GM12878 (cell line): ENCODE measurements around the gene RNU6-1. TPM values are rescaled to one million over a fixed set of nuclear protein-coding genes. Genes with fewer than 3 reads are reported as not detected.
A peak's percentile ranks its signal among the peaks of the same experiment; 100 is the strongest.

ENCODE experiments used
- ATAC-seq: fragments of 200-7000 bp; cut with Tn5 transposase; 3 replicates; pipeline ENCODE4 v1.9.1; 2020; ENCODE audit warnings: mild to moderate bottlenecking, moderate library complexity
- BruUV-seq: library from RNA; stranded (reverse); fragments of 400-500 nt; replicated peaks from 2 replicates; lab custom pipeline; 2021; lab: Mats Ljungman, UMichigan
- CTCF ChIA-PET: fragments of 300-600 bp; sonication (Branson Sonifier 250); formaldehyde crosslinking; extraction: SDS; loops from one replicate; lab custom pipeline; 2021; ENCODE audit warnings: inconsistent platforms; lab: Yijun Ruan, JAX
- POLR2A ChIA-PET: fragments of 350-600 bp; formaldehyde crosslinking; extraction: SDS; loops from one replicate; lab custom pipeline; 2021; ENCODE audit warnings: inconsistent platforms; lab: Charles Lee
- RAD21 ChIA-PET: fragments of 300-600 bp; sonication (Branson Sonifier 250); formaldehyde crosslinking; loops from one replicate; lab custom pipeline; 2023; ENCODE audit warnings: antibody characterized with exemption; ENCODE audit not compliant: unreplicated experiment; lab: Charles Lee
- SMC1A ChIA-PET: fragments of 300-600 bp; sonication (Branson Sonifier 250); formaldehyde crosslinking; loops from one replicate; lab custom pipeline; 2023; ENCODE audit not compliant: unreplicated experiment, uncharacterized antibody; lab: Charles Lee
- DNase-seq: peaks from one replicate; pipeline ENCODE4 v3.0.0-alpha.2; 2011; ENCODE audit warnings: low read depth, low spot score
- FAIRE-seq: peaks from 3 replicates; lab custom pipeline; 2011; peaks lifted over from hg19 to GRCh38; lab: Jason Lieb, UNC
- H2AFZ ChIP-seq: 2 replicates; pipeline ENCODE4 v1.6.0; 2011; ENCODE audit warnings: low read depth, low read length, control low read depth; ENCODE audit not compliant: control insufficient read depth
- H3K27ac ChIP-seq: 2 replicates; pipeline ENCODE4 v1.5.1; 2011; ENCODE audit warnings: control low read depth; ENCODE audit not compliant: control insufficient read depth, insufficient read depth
- H3K27me3 ChIP-seq, 2 experiments: replicated peaks in 1 of 2; 2 replicates each; pipeline versions ENCODE4 v1.6.0 to v1.6.1; 2011; ENCODE audit warnings: low read length in 1 of 2; ENCODE audit not compliant: control insufficient read depth in 2 of 2, insufficient read depth in 2 of 2
- H3K36me3 ChIP-seq, 2 experiments: 2 replicates each; pipeline ENCODE4 v1.5.1; 2011; ENCODE audit warnings: low read length in 1 of 2; ENCODE audit not compliant: control insufficient read depth in 2 of 2, insufficient read depth in 2 of 2
- H3K4me1 ChIP-seq: 2 replicates; pipeline ENCODE4 v1.6.1; 2011; ENCODE audit warnings: mild to moderate bottlenecking, low read length, moderate library complexity, mixed read lengths; ENCODE audit not compliant: control insufficient read depth, insufficient read depth
- H3K4me2 ChIP-seq: 2 replicates; pipeline ENCODE4 v1.6.0; 2011; ENCODE audit warnings: control low read depth; ENCODE audit not compliant: control insufficient read depth, insufficient read depth
- H3K4me3 ChIP-seq: fragments of 200-600 bp; sonication (generic); 2 replicates; pipeline ENCODE4 v1.5.1; 2016
- H3K79me2 ChIP-seq: 2 replicates; pipeline ENCODE4 v1.6.0; 2011; ENCODE audit warnings: low read length; ENCODE audit not compliant: control insufficient read depth, insufficient read depth
- H3K9ac ChIP-seq: 2 replicates; pipeline ENCODE4 v1.8.0; 2011; ENCODE audit warnings: low read length, control low read depth, mixed read lengths; ENCODE audit not compliant: control insufficient read depth, insufficient read depth
- H3K9me3 ChIP-seq: replicated peaks from 3 replicates; pipeline ENCODE4 v1.5.1; 2011; ENCODE audit warnings: mild to moderate bottlenecking, low read length; ENCODE audit not compliant: control insufficient read depth, insufficient read depth
- H4K20me1 ChIP-seq: 2 replicates; pipeline ENCODE4 v1.6.0; 2011; ENCODE audit not compliant: control insufficient read depth, insufficient read depth
- BCL11A ChIP-seq: IDR thresholded peaks from 2 replicates; pipeline ENCODE4 v1.6.1; 2011; ENCODE audit warnings: low read depth, low read length
- CBX5 ChIP-seq: sonication (generic); IDR thresholded peaks from 2 replicates; pipeline ENCODE4 v1.6.1; 2016; ENCODE audit warnings: low read depth, moderate library complexity, mild to moderate bottlenecking, inconsistent platforms
- EZH2 ChIP-seq: IDR thresholded peaks from 2 replicates; pipeline ENCODE4 v1.6.1; 2012; ENCODE audit warnings: low read depth, mild to moderate bottlenecking, control low read depth, inconsistent platforms, low read length, borderline replicate concordance; ENCODE audit not compliant: control insufficient read depth
- HDGF ChIP-seq: fragments of 450-650 bp; IDR thresholded peaks from 2 replicates; pipeline ENCODE4 v1.6.1; 2016; ENCODE audit warnings: antibody characterized with exemption
- SUZ12 ChIP-seq: fragments of 200-600 bp; sonication (generic); IDR thresholded peaks from one replicate; pipeline ENCODE4 v1.6.1; 2018; ENCODE audit warnings: antibody characterized with exemption, mild to moderate bottlenecking; ENCODE audit not compliant: unreplicated experiment
- TBL1XR1 ChIP-seq: IDR thresholded peaks from 2 replicates; pipeline ENCODE4 v1.6.1; 2012; ENCODE audit warnings: low read depth, low read length, improper control_type of control experiment
- WGBS: methylation state at CpG from one replicate; pipeline ENCODE4 v1.1.6; 2016; ENCODE audit warnings: low lambda C conversion rate; ENCODE audit not compliant: insufficient replicate concordance, insufficient coverage; ENCODE audit errors: missing lambda C conversion rate; 5-methylcytosine and 5-hydroxymethylcytosine counted together
- in situ Hi-C: fragments of 300-500 bp; cut with MboI; formaldehyde crosslinking; loops from 9 replicates; pipeline ENCODE4 v1.14.3; 2018; ENCODE audit warnings: mixed read lengths
- intact Hi-C: fragments of 100-400 bp; cut with micrococcal nuclease; formaldehyde crosslinking; loops from one replicate; pipeline ENCODE4 v1.14.2; 2022; ENCODE audit not compliant: unreplicated experiment
- polyA plus RNA-seq, 11 experiments: library from polyadenylated mRNA; depleted of rRNA in 4 of 11; unstranded in 6 of 11; stranded (reverse) in 5 of 11; fragments of >200 nt; fragmentation: Nextera tagmentation in 4 of 11; fragmentation: Illumina TruSeq in 1 of 11; extraction: Ambion mirVana in 4 of 11; extraction: Trizol in 1 of 11; gene quantifications; 1 replicate in 1 of 11; 2 replicates in 10 of 11; pipeline versions ENCODE4 v1.2.1 to v1.2.3, GENCODE V29; 2011 to 2016; ENCODE audit warnings: inconsistent platforms in 2 of 11, missing spikeins in 2 of 11, low read depth in 1 of 11
- total RNA-seq, 4 experiments: library from RNA; depleted of rRNA in 3 of 4; stranded (reverse); fragments of >200 nt in 3 of 4; fragmentation: Illumina TruSeq in 1 of 4; extraction: Trizol in 1 of 4; gene quantifications; 2 replicates each; pipeline versions ENCODE4 v1.2.1 to v1.2.3, GENCODE V29; 2013 to 2021
- TF ChIP-seq, protein P1 (sequence below): fragments of 450-650 bp; IDR thresholded peaks from 2 replicates; pipeline ENCODE4 v1.6.1; 2017; ENCODE audit warnings: mild to moderate bottlenecking
- TF ChIP-seq, protein P2 (sequence below): fragments of 450-650 bp; IDR thresholded peaks from 2 replicates; pipeline ENCODE4 v1.6.1; 2016; ENCODE audit warnings: mild to moderate bottlenecking
- TF ChIP-seq, protein P3 (sequence below): fragments of 450-650 bp; IDR thresholded peaks from 2 replicates; pipeline ENCODE4 v1.6.1; 2014; ENCODE audit warnings: mild to moderate bottlenecking

RNU6-1 gene
- total and polyA plus RNA-seq, 10 of the 15 experiments (the other 5 are each of a cell fraction or from before 2014, with no cell fraction given): not detected

DNA sequence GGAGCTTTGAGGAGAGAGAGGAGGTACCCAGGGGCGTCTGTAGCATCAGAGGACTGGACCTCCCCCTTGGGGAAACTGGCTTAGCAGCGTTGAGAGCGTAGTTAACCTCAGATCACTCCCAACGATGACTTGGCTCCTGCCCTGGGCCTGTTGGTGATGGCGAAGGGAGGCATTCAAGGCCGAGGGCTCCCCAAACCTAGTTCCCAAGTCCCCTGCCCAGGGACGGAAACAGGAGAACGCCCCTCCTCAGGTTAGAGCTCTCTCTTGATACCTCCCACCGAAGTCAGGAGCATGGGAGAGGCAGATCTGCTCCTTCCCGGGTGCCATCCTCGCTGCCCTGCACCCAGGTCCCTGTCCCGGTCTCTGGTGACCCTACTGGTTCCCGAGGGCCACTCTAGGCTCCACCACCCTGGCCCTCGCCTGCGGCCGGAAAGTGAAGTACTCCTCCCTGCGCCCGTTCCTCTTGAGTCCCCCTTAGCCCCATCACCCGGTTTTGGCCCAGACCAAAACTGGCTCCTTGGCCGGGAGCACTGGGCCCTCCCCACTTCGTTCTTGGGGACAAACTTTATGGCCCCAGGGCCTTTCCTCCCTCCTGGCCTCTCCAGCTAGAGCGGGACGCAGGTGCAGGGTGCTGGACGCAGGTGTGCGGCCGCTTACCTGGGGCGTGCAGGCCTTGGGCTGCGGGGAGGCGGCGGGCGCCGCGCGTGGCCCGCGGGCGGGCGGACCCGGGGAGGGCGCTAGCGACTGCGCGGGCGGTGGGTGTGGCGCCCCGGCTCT is 17.1 kb downstream of the RNU6-1 start:
- H3K9me3 ChIP-seq: peaks cover 7% of the 10 kb centered on the region; the same call in 1 of the 3 replicates
- ChIA-PET CTCF (interaction anchor here (2.4 kb wide), 1 partner anchor 38 kb away, joined by 5 read pairs; no protein-coding TSS in a partner anchor), RAD21 (no interaction called here), POLR2A (no interaction called here), SMC1A (no interaction called here)
- no peak overlapping the region for H3K4me3 ChIP-seq
- 0 out of 2 replicates have a peak overlapping the region, but pooled peaks have one; percentile 9 for H3K4me2 ChIP-seq
- H3K27ac ChIP-seq: no peak overlapping the region
- H3K4me1 ChIP-seq: no peaks in the 10 kb centered on the region
- DNase-seq: no peak
- H2AFZ ChIP-seq: no peak overlapping the region
- no peak for TF ChIP-seq SUZ12
- TF ChIP-seq, protein P1, sequence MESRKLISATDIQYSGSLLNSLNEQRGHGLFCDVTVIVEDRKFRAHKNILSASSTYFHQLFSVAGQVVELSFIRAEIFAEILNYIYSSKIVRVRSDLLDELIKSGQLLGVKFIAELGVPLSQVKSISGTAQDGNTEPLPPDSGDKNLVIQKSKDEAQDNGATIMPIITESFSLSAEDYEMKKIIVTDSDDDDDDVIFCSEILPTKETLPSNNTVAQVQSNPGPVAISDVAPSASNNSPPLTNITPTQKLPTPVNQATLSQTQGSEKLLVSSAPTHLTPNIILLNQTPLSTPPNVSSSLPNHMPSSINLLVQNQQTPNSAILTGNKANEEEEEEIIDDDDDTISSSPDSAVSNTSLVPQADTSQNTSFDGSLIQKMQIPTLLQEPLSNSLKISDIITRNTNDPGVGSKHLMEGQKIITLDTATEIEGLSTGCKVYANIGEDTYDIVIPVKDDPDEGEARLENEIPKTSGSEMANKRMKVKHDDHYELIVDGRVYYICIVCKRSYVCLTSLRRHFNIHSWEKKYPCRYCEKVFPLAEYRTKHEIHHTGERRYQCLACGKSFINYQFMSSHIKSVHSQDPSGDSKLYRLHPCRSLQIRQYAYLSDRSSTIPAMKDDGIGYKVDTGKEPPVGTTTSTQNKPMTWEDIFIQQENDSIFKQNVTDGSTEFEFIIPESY: no peak
- TF ChIP-seq, protein P2, sequence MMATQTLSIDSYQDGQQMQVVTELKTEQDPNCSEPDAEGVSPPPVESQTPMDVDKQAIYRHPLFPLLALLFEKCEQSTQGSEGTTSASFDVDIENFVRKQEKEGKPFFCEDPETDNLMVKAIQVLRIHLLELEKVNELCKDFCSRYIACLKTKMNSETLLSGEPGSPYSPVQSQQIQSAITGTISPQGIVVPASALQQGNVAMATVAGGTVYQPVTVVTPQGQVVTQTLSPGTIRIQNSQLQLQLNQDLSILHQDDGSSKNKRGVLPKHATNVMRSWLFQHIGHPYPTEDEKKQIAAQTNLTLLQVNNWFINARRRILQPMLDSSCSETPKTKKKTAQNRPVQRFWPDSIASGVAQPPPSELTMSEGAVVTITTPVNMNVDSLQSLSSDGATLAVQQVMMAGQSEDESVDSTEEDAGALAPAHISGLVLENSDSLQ: no peak
- no peak for TF ChIP-seq CBX5
- TF ChIP-seq, protein P3, sequence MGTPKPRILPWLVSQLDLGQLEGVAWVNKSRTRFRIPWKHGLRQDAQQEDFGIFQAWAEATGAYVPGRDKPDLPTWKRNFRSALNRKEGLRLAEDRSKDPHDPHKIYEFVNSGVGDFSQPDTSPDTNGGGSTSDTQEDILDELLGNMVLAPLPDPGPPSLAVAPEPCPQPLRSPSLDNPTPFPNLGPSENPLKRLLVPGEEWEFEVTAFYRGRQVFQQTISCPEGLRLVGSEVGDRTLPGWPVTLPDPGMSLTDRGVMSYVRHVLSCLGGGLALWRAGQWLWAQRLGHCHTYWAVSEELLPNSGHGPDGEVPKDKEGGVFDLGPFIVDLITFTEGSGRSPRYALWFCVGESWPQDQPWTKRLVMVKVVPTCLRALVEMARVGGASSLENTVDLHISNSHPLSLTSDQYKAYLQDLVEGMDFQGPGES: no peak
- no peak for TF ChIP-seq EZH2
- TF ChIP-seq BCL11A: no peak
- TF ChIP-seq TBL1XR1: no peak
- no peak for TF ChIP-seq HDGF
- peaks cover 24 to 34% of the 10 kb centered on the region in 2 experiments for H3K27me3 ChIP-seq
- H4K20me1 ChIP-seq: no peaks in the 10 kb centered on the region
- WGBS: 27% methylated on average over 27 of the region's 46 CpGs
- no peak for FAIRE-seq
- no peak overlapping the region for H3K9ac ChIP-seq
- in situ Hi-C loops: no loop called here
- intact Hi-C loops: no loop called here
- H3K79me2 ChIP-seq: no peaks in the 10 kb centered on the region
- no peaks in the 10 kb centered on the region for H3K36me3 ChIP-seq
- BruUV-seq: no TSS peak
- no peak; the same call in 2 of the 3 replicates for ATAC-seq
